Mammary epithelial cell (primary cell): Measurements from ENCODE around the gene FARP1.

ENCODE experiments used
- EZH2 ChIP-seq: IDR thresholded peaks from 2 replicates; pipeline ENCODE4 v1.6.1; 2012; ENCODE audit warnings: low read length, inconsistent platforms, borderline replicate concordance
- TF ChIP-seq, protein P1 (sequence below), 2 donors: IDR thresholded peaks in 1 of 2; conservative IDR thresholded peaks in 1 of 2; 2 replicates each; pipeline ENCODE4 v1.5.1; 2011 to 2012; ENCODE audit warnings: inconsistent platforms in 2 of 2, low read length in 2 of 2, mild to moderate bottlenecking in 2 of 2, control low read depth in 1 of 2, low read depth in 1 of 2; ENCODE audit not compliant: insufficient read depth in 1 of 2; ENCODE audit errors: extremely low read depth in 1 of 2

DNA sequence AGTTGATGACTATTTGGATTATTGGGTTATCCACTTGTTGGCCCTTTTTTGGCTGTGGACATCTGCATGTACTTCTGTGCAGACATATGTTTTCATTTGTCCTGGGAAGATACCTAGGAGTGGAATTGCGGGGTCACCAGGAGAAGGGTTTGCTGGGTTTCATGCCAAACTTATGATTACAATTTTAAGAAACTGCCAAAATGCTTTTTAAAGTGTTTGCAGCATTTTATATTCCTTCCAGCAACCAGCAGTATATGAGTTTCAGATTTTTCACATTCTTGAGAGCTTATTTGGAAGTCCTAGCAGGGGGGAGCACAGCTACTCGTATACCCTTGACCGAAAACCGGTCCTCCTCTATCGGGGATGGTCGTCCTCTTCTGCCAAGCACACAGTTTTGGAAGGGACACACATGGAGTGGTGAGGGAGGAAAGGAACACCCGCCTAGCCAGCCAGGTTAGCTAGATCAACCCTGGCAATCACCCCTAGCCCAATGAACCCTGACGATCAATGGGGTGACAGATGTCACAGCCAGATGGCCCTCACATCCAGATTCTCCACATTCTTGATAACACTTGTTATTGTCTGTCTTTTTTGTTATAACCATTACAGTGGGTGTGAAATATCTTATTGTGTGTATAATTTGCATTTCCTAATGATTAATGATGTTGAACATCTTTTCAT, 60.9 kb downstream of the FARP1 start:
- TF ChIP-seq, protein P1, sequence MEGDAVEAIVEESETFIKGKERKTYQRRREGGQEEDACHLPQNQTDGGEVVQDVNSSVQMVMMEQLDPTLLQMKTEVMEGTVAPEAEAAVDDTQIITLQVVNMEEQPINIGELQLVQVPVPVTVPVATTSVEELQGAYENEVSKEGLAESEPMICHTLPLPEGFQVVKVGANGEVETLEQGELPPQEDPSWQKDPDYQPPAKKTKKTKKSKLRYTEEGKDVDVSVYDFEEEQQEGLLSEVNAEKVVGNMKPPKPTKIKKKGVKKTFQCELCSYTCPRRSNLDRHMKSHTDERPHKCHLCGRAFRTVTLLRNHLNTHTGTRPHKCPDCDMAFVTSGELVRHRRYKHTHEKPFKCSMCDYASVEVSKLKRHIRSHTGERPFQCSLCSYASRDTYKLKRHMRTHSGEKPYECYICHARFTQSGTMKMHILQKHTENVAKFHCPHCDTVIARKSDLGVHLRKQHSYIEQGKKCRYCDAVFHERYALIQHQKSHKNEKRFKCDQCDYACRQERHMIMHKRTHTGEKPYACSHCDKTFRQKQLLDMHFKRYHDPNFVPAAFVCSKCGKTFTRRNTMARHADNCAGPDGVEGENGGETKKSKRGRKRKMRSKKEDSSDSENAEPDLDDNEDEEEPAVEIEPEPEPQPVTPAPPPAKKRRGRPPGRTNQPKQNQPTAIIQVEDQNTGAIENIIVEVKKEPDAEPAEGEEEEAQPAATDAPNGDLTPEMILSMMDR (conservative IDR thresholded peaks at IDR 0.05 in 1 of 2, IDR thresholded peaks at IDR 0.05 in 1 of 2; ENCODE audit: extremely low read depth in 1 of 2, insufficient read depth in 1 of 2, low read depth in 1 of 2, low read length in 2 of 2): no peak
- TF ChIP-seq EZH2: no peak
